GM12875 (cell line): ENCODE measurements around the gene HELZ.

Source experiments
- H3K4me3 ChIP-seq: one replicate; pipeline ENCODE4 v1.5.1; 2011; ENCODE audit warnings: low read depth, low read length, control low read depth
- CTCF ChIP-seq: IDR thresholded peaks from 2 replicates; pipeline ENCODE4 v1.5.1; 2011; ENCODE audit warnings: low read depth, mild to moderate bottlenecking, control low read depth, inconsistent platforms, low read length, moderate library complexity, borderline replicate concordance; ENCODE audit not compliant: insufficient read depth

Gene HELZ

GRCh38 chr17:67183531-67183930 is 61.5 kb downstream of the HELZ start:
- TF ChIP-seq CTCF: no peak

GRCh38 chr17:67181825-67182224 is 63.2 kb downstream of the HELZ start:
- no peak overlapping the region for H3K4me3 ChIP-seq
- TF ChIP-seq CTCF: no peak

More at GRCh38 chr17:67183531-67183930, 61.5 kb downstream of the HELZ start:
- H3K4me3 ChIP-seq: no peak overlapping the region

- H3K4me3 ChIP-seq: no peak overlapping the region
- no peak for TF ChIP-seq CTCF
Observed at GRCh38 chr17:67180275-67180674, 64.7 kb downstream of the HELZ start.

GRCh38 chr17:67178555-67178954 is 66.4 kb downstream of the HELZ start:
- TF ChIP-seq CTCF: no peak
- no peak overlapping the region for H3K4me3 ChIP-seq

- TF ChIP-seq CTCF: no peak
- H3K4me3 ChIP-seq: no peak overlapping the region
Observed at GRCh38 chr17:67177732-67178131, 67.3 kb downstream of the HELZ start.

- TF ChIP-seq CTCF: no peak
- H3K4me3 ChIP-seq: no peak overlapping the region
Observed at GRCh38 chr17:67174190-67174589, 70.8 kb downstream of the HELZ start.

- H3K4me3 ChIP-seq: no peak overlapping the region
- TF ChIP-seq CTCF: no peak
Observed at GRCh38 chr17:67171560-67171959, 73.4 kb downstream of the HELZ start.
